Parathyroid adenoma (tissue), 2 donors: ENCODE measurements around the gene GRK7.

Experiments used
- H2AFZ ChIP-seq: fragments of 300-600 bp; sonication (generic); one replicate; pipeline ENCODE4 v1.7.0; 2017; ENCODE audit warnings: antibody characterized with exemption, mild to moderate bottlenecking
- H3K27ac ChIP-seq: fragments of 300-600 bp; sonication (generic); one replicate; pipeline ENCODE4 v1.7.0; 2017
- H3K27me3 ChIP-seq: fragments of 300-600 bp; sonication (generic); one replicate; pipeline ENCODE4 v1.7.0; 2017; ENCODE audit warnings: low read length; ENCODE audit not compliant: control insufficient read depth, insufficient read depth
- H3K36me3 ChIP-seq: fragments of 300-600 bp; sonication (generic); one replicate; pipeline ENCODE4 v1.7.0; 2017; ENCODE audit warnings: low read length; ENCODE audit not compliant: control insufficient read depth, insufficient read depth
- H3K4me1 ChIP-seq: fragments of 300-600 bp; sonication (generic); one replicate; pipeline ENCODE4 v1.7.0; 2017; ENCODE audit warnings: control low read depth
- H3K4me2 ChIP-seq: fragments of 300-600 bp; sonication (generic); one replicate; pipeline ENCODE4 v1.7.0; 2017; ENCODE audit warnings: low read length
- H3K4me3 ChIP-seq: fragments of 300-600 bp; sonication (generic); one replicate; pipeline ENCODE4 v1.7.0; 2017; ENCODE audit warnings: low read depth, low read length
- H3K79me2 ChIP-seq: fragments of 300-600 bp; sonication (generic); one replicate; pipeline ENCODE4 v1.7.0; 2017; ENCODE audit warnings: control low read depth
- H3K9ac ChIP-seq: fragments of 300-600 bp; sonication (generic); one replicate; pipeline ENCODE4 v1.7.0; 2017; ENCODE audit warnings: mild to moderate bottlenecking
- H3K9me3 ChIP-seq: fragments of 300-600 bp; sonication (generic); one replicate; pipeline ENCODE4 v1.7.0; 2017; ENCODE audit warnings: low read length; ENCODE audit not compliant: control insufficient read depth
- TF ChIP-seq, protein P1 (sequence below): fragments of 300-600 bp; sonication (generic); IDR thresholded peaks from one replicate; pipeline ENCODE4 v1.7.0; 2017; ENCODE audit warnings: antibody characterized with exemption, mild to moderate bottlenecking
- donor health status: primary hyperparathyroidism.

The GRK7 gene

DNA sequence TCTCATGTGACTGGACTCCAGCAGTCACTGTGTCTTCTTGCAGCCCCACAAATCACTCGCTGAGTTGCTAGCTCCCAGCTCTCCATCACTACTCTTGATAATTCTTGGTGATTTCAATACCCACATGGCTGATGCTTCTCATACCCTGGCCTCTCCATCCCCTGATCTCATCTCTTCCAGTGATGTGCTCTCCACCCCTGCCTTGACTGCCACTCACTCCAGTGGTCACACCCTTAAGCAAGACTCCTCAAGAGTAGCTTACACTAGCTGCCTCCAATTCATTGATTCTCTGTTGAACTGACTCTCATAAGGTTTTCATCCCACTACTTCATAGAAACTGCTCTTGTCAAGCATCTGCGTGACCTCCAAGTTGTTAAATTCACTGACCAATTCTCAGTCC is 837 bp downstream of the GRK7 start:
- Histone ChIP-seq H2AFZ (no peak overlapping the region), H3K27me3 (no peaks in the 10 kb centered on the region), H3K4me3 (no peak overlapping the region), H3K27ac (no peak overlapping the region), H3K79me2 (no peaks in the 10 kb centered on the region), H3K4me2 (no peak overlapping the region), H3K9me3 (no peaks in the 10 kb centered on the region), H3K4me1 (no peaks in the 10 kb centered on the region), H3K9ac (no peak overlapping the region), H3K36me3 (no peaks in the 10 kb centered on the region)
- TF ChIP-seq, protein P1, sequence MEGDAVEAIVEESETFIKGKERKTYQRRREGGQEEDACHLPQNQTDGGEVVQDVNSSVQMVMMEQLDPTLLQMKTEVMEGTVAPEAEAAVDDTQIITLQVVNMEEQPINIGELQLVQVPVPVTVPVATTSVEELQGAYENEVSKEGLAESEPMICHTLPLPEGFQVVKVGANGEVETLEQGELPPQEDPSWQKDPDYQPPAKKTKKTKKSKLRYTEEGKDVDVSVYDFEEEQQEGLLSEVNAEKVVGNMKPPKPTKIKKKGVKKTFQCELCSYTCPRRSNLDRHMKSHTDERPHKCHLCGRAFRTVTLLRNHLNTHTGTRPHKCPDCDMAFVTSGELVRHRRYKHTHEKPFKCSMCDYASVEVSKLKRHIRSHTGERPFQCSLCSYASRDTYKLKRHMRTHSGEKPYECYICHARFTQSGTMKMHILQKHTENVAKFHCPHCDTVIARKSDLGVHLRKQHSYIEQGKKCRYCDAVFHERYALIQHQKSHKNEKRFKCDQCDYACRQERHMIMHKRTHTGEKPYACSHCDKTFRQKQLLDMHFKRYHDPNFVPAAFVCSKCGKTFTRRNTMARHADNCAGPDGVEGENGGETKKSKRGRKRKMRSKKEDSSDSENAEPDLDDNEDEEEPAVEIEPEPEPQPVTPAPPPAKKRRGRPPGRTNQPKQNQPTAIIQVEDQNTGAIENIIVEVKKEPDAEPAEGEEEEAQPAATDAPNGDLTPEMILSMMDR, result no peak

DNA sequence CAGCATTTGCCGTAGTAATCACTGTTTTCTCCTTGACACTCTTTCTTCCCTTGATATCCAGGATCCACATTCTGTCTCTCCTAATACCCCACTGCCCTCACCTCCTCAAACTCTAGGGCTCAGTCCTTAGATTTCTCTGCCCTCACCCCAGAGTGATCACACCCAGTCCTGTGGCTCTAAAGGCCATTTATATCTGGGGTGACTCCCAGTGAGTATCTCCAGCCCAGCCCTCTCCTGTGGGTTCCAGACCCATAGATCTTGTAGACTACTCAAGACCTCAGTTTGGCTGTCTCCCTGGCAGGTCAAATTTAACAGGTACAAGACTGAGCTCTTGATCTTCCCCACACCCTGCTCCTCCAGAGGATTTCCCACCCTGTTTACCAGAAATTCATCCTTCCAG is 1.3 kb downstream of the GRK7 start:
- H3K27ac ChIP-seq, result no peak overlapping the region
- H3K4me2 ChIP-seq, result no peak overlapping the region
- TF ChIP-seq, protein P1, result no peak
- H2AFZ ChIP-seq, result no peak overlapping the region
- no peak overlapping the region for H3K4me3 ChIP-seq
- H3K27me3 ChIP-seq, result no peaks in the 10 kb centered on the region
- no peaks in the 10 kb centered on the region for H3K36me3 ChIP-seq
- H3K9me3 ChIP-seq, result no peaks in the 10 kb centered on the region
- no peaks in the 10 kb centered on the region for H3K4me1 ChIP-seq
- no peaks in the 10 kb centered on the region for H3K79me2 ChIP-seq
- H3K9ac ChIP-seq, result no peak overlapping the region

DNA sequence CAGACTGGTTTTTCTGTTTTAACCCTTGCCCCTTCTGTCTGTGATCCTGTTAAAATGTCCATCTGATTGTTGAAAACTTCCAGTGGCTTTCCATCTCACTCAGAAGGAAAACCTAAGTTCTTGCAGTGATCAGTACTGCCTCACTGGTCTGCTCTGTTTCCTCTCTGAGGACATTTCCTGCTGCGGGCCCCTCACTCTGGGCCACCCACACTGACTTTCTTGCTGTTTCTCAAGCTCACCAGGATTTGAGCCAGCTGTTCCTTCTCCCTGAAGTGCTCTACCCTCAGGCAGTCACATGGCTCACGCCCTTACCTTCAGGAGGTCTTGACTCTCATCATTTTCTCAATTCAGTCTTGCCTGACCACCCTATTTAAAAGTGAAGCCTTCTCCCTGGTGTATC is 1.8 kb downstream of the GRK7 start:
- Histone ChIP-seq H3K27ac (no peak overlapping the region), H2AFZ (no peak overlapping the region), H3K79me2 (no peaks in the 10 kb centered on the region), H3K9me3 (no peaks in the 10 kb centered on the region), H3K4me3 (no peak overlapping the region), H3K4me1 (no peaks in the 10 kb centered on the region), H3K4me2 (no peak overlapping the region), H3K9ac (no peak overlapping the region), H3K27me3 (no peaks in the 10 kb centered on the region), H3K36me3 (no peaks in the 10 kb centered on the region)
- TF ChIP-seq, protein P1, result no peak

DNA sequence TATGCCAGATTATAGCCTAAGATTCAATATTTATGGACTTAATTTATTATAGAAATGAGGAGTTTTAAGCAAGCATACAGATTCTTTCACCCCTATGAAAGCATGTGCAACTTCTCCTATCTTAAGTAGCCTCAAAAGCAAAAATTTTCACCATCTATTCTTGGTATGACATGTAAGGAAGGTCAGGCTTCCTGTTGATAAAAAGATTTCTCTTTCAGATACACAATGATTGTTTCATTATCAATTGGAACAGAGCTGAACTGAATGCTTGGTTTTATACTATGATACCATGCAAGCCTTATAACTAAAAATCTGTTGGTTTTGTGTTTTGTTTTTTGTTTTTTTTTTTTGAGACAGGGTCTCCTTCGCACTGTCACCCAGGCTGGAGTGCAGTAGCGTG is 3.9 kb downstream of the GRK7 start:
- Histone ChIP-seq H3K9ac (no peak overlapping the region), H3K9me3 (no peaks in the 10 kb centered on the region), H3K4me1 (no peaks in the 10 kb centered on the region), H3K79me2 (no peaks in the 10 kb centered on the region), H2AFZ (no peak overlapping the region), H3K36me3 (no peaks in the 10 kb centered on the region), H3K4me3 (no peak overlapping the region), H3K27me3 (no peaks in the 10 kb centered on the region), H3K4me2 (no peak overlapping the region), H3K27ac (no peak overlapping the region)
- TF ChIP-seq, protein P1, result no peak

DNA sequence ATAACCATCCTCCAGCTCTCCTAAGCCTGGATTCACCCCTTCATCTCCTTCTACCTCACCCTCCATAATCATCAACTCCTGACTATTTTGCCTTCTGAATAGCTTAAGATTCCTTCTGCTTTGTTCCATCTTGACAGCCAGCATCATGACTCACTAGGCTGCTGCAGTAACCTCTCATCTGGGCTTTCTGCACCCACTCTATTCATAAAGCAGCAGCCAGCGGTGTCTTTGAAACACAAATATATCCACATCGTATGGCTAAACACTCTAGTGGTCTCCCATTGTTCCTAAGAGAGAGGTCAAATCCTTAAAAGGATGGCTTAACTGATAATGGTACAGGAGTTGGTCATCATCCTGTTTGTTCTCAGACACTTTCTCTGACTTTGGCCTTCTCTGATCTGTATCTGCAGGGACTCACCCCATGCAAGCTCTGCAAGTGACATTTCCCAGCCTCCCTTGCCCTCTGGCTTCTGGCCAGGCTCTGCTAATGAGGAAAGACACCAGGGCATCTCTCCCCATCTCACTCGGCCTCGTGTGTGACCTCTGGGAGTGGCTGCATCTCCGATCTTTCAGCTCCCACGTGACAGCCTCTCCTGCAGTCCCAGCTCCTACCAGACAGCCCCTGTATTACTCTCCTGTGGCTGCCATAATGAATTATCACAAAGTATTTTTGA is 6.2 kb downstream of the GRK7 start:
- no peaks in the 10 kb centered on the region for H3K9me3 ChIP-seq
- TF ChIP-seq, protein P1, result no peak

More for the DNA sequence above, 6.2 kb downstream of the GRK7 start:
- H3K9ac ChIP-seq, result no peak overlapping the region
- no peak overlapping the region for H3K4me3 ChIP-seq
- no peak overlapping the region for H3K27ac ChIP-seq
- H3K36me3 ChIP-seq, result no peaks in the 10 kb centered on the region
- no peaks in the 10 kb centered on the region for H3K4me1 ChIP-seq
- H2AFZ ChIP-seq, result no peak overlapping the region
- no peak overlapping the region for H3K4me2 ChIP-seq
- no peaks in the 10 kb centered on the region for H3K27me3 ChIP-seq
- H3K79me2 ChIP-seq, result no peaks in the 10 kb centered on the region
